ENCODE results near the gene IQSEC1. TPM values are rescaled to one million over a fixed set of nuclear protein-coding genes. Genes with fewer than 3 reads are reported as not detected.

The IQSEC1 gene
- total and polyA plus RNA-seq, 9 of the 15 experiments (the other 6 are each of a cell fraction or from before 2014, with no cell fraction given), result 0.56 to 39.0 (median 6.8) TPM

GRCh38 chr3:12966847-12967605 is 106.2 kb downstream of the IQSEC1 start (continued):
- TF ChIP-seq MGA (IDR thresholded peaks at IDR 0.05) (no peak), KLF1 (tag; IDR thresholded peaks at IDR 0.05) (no peak), MAFF (IDR thresholded peaks at IDR 0.05; ENCODE audit: low read length) (no peak), PTTG1 (tag; IDR thresholded peaks at IDR 0.05; ENCODE audit: low read depth) (no peak), MCM7 (IDR thresholded peaks at IDR 0.05) (no peak), HNRNPK (IDR thresholded peaks at IDR 0.05; ENCODE audit: low read depth, low read length, poor library complexity, severe bottlenecking) (no peak), CBX5 (IDR thresholded peaks at IDR 0.05; ENCODE audit: borderline replicate concordance, low read depth) (0 out of 2 replicates have a peak, but pooled peaks have one; percentile 2), ZNF79 (CRISPR knock-in tag; IDR thresholded peaks at IDR 0.05; ENCODE audit: low read depth) (no peak), U2AF2 (optimal IDR thresholded peaks at IDR 0.05; ENCODE audit: low read depth, low read length) (no peak), E2F6 (IDR thresholded peaks at IDR 0.05; ENCODE audit: borderline replicate concordance in 1 of 2, extremely low read depth in 1 of 2, insufficient read depth in 1 of 2, insufficient read length in 1 of 2, low read depth in 1 of 2, low read length in 1 of 2, poor library complexity in 1 of 2, severe bottlenecking in 1 of 2) (no peak), DDX20 (tag; IDR thresholded peaks at IDR 0.05; ENCODE audit: low read depth) (no peak), ZNF384 (IDR thresholded peaks at IDR 0.05; ENCODE audit: low read depth, low read length) (no peak), ZNF699 (CRISPR knock-in tag; IDR thresholded peaks at IDR 0.05; ENCODE audit: insufficient replicate concordance) (no peak), ZFP36 (IDR thresholded peaks at IDR 0.05; ENCODE audit: low read depth, low read length, partially characterized antibody) (no peak)
